Activated CD4-positive, CD25-positive, alpha-beta regulatory T cell treated with anti-CD3 and anti-CD28 coated beads, Interleukin-2, amount 50 U/mL, for 16 hours (primary cell): ENCODE measurements around the gene MPPED2.

Source experiments
- DNase-seq: peaks from one replicate; pipeline ENCODE4 v3.0.0-alpha.2; 2020; ENCODE audit warnings: low read depth, low spot score

The MPPED2 gene

DNA sequence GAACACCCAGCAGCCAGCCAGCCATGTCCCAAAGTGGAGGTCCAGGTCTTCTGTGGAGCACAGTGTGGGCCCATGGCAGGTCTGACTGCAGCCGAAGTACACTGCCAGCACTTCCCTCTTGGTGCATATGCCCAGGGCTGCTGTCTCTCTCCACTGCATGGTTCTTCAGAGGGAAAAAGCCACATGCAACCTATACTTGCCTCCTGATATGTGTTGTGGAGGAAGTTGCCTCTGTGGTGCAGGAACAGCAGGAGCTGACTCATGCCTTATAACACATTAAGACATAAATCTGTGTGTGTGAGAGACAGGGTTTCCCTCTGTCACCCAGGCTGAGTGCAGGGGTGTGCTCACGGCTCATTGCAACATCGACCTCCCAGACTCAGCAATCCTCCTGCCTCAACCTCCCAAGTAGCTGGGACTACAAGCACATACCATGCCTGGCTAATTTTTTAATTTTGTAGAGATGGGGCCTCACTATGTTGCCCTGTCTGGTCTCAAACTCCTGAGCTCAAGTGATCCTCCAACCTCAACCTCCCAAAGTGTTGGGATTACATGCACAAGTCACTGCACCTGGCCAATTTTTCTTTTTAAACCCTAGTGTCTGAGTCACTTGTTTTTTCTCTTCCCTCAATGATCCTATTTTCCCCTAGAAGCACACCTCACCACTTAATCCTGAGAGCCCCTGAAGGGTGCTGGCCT is 98.8 kb downstream of the MPPED2 start:
- no peak for DNase-seq

DNA sequence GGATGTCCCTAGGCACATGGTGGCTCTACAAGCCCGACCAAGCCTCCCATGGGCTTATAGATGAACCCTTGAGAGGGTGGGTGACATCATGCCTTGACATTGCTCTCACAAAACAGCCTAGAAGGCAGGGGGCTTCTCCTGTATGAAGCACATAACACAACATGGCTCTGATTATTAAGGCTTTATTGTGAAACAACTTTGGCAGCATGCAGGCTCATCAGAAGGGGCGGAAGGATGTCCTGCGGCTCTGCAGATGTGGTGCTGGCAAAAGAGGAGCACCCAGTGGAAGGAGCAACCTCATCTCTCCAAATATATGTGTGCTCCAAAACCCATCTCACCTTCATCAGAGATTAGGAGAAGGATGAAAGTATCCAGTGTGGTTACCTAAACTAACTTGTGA is 100.4 kb downstream of the MPPED2 start:
- no peak for DNase-seq

DNA sequence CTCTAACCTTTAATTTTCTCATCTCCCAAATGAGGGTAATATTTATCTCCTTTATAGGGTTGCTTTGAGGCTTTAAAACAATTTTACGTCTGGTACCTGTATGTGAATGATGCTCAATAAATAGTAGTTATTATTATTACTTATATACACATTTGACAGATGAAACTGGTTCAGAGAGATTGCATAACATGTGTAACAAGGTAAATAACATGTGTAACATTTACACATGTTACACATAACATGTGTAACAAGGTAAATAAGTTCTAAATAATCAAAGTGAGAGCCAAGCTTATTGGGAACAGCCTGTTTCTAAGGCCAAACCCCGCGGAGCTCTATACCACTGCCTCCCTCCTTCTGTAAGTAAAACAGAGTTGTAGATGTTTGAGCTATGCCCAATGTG is 100.9 kb downstream of the MPPED2 start:
- no peak for DNase-seq

DNA sequence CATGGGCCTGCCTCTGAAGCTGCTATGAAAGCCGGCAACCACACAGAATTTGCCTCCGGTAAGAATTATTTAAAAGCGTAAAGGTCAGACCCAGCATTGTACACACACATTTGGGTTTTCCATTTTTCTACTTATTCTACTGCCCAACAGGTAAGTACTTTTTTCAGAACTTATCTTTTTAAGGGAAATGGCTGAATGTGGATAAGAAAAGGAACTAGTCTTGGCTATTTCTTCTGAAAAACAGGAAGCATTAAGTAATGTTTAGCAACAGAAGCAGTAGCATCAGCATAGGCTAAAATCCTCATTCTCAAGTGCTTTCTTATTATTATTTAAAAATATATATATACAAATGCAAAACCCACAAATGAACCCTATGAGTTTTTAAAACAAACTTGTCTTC is 103.1 kb downstream of the MPPED2 start:
- DNase-seq: no peak

DNA sequence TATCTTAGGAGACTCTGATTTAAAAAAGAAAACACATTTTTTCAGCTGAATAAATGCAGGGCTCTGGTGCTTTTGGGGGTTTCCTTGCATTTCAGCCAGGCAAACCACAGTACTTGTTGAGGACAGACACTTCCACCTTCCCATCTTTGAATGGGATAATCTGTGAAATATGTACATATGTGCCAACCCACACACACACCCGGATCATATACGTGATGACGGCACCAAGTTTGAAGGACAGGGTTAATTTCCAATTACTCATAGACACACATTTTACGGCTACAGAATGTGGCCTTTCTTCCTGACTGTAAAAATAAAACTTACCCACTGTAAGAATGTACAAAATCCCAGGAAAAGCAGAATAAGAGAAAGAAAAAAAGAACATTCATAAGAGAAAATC is 104.4 kb downstream of the MPPED2 start:
- DNase-seq: no peak

DNA sequence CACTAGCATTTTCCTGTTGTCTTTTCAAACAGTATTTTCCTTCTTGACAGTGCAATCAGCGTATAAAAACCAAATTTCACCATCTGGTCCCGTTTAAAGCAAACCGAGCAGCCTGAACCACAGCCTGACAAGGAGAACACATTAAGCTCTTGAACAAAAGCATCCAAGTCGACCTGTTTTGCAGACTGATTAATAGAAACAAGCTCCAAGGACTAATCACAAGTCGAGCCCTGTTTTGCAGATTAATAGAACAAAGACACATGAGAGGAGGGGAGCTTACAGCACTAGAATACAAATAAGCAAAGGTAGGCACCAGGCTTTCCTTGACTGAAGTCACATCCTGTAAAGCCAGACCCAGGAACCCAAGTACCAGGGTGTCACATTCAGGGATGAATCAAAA is 104.8 kb downstream of the MPPED2 start:
- no peak for DNase-seq

DNA sequence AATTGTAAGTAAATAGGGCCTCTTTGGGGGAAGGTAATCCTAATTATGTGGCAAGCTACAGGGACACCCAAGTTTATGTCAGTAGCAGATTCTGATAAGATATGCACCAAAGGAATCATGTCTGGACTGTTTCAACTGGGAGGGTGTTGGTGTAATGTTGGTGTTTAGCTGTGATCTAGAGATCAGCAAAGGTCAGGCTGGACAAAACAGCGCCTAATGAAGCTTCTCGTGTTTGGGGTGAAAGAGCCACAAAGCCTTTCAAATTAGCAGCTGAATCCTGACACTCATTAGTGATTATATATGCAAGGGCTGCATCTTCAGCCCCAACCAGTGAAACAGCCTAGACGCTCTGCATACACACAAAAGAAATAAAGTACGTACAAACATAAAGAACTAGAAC is 106.3 kb downstream of the MPPED2 start:
- no peak for DNase-seq

DNA sequence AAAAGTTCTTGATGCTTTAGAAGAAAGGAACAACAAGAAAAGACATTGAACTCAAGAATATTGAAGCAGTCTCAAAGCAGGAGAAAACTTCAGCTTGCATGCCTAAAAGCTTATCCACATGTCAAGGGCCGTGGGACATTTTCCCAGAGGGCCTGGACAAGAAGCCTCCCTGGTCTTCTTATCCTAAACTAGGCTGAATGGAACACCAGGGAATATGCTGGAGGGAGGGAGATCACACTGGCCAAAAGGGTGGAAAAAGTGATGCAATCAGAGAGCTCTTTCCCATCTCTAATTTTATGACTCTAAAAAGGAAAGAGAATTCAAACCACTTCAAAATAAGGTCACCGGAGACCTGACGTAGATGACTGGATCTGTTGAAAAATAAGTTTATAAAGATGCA is 107.2 kb downstream of the MPPED2 start:
- DNase-seq: no peak

DNA sequence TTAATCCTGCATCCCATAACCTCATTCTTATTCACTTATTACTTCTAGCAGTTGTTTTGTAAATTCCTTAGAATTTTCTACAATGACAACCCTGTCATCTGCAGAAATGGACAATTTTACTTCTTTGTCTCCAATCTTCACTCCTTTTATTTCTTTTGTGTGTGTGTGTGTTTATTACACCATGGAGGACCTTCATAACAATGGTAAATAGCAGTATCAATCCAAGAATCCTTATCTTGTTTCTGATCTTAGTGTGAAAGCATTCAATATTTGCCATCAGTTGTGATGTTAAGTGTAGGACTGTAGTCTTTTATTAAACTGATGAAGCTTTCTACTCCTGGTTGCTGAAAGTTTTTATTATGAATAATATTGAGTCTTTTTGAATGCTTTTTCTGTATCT is 109.1 kb downstream of the MPPED2 start:
- DNase-seq: no peak

DNA sequence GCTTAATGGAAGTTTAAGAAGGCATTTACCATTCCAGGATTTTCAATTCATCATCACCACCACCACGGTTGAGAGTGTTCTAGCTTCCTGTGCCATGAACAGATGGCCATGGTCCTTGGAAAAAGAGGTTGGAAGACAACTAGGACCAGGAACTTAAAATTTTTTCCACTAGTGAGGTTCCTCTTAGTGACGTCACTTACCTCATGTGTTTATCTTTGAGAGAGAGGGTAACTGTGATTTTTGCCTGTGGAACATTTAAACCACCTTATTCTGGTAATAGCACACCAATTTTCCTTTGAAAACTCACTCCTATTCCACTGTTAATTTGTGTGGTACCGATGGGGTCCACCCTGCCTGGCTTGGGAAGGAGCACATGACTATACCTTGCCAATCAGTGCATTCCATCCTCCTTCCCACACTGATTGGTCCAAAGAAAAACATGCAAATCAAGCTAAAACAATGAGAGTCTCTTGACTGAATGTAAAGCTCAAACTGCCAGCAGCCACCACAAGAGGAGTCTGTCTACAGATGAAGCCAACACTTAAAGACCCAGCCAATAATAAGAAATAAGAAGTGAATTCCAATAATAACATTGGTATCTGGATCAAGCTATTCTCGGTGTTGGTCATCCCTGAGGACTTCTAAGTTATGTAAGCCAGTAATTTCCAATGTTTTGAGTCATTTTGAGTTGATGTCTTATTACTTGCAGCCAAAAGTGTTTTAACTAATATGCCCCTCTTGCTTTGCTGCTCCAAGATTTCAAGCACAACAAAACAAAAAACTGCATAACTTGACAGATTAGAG is 111.8 kb downstream of the MPPED2 start:
- no peak for DNase-seq

DNA sequence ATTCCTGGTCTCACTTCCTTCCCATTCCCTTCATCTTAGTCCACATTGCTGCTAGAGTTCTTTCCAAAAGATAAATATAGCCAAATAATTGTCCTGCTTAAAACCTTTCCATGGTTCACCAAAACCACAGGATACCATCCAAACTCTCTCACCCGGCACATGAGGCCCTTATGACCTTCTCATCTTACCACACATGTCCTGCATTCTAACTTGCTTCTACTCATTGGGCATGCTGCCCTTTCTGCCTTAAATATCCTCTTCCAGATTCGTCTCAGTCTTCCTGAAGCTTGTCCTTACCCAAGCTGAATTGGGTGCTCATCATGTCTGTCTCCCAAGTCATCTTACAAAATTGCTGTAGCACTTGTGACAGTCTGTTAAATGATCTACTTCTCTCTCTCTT is 114.9 kb downstream of the MPPED2 start:
- no peak for DNase-seq

DNA sequence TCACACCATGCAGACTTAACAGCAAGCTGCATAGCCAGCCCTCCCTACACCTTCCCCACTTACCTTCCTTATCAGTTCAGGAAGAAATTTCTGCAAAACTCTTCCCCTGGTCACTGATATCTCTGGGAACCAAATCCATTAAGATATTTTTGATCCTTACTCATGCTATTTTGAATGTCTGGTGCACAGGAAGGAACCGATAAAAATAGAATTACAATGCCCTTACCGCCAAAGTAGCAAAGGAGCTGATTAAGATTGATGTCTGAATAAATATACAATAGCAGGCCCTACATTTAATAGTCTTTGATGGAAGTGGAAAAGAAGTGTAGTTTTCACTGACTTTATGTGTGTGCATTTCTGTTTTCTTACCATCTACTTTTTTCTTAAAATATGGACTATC is 117.3 kb downstream of the MPPED2 start:
- DNase-seq: no peak

DNA sequence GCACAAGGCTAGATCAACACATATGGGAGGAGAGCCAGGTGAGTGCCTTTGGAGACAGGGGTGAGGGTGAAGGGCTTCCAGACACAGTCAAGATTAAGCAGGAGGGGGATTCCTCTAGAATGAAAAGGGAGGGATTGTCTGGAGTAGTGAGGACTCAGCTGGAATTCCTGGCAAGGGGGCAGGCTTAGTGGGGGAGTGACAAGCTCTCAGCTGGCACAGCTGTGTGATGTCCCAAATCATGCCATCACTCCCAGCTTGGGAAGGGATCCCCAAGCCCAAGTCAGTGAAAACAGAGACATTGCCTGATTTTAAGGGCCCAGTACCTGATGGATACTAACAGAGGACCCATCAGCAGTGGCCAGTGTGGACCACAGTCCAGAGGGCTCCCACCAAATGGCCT is 119.0 kb downstream of the MPPED2 start:
- DNase-seq: no peak

DNA sequence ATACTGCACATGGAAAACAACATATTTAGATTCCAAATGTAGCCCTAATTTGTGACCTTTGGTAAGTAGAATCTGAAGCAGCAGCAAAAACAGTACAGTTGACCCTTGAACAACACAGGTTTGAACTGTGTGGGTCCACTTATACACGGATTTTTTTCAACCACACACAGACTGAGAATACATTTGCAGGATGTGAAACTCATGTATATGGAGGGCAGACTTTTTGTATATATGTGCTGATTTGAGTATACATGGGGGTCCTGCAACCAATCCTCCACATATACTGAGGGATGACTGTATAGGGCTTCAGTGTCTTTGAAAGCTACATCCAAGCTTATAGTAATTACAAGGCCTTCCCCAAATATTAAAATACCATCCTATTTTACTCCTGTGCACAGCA is 120.5 kb downstream of the MPPED2 start:
- no peak for DNase-seq

DNA sequence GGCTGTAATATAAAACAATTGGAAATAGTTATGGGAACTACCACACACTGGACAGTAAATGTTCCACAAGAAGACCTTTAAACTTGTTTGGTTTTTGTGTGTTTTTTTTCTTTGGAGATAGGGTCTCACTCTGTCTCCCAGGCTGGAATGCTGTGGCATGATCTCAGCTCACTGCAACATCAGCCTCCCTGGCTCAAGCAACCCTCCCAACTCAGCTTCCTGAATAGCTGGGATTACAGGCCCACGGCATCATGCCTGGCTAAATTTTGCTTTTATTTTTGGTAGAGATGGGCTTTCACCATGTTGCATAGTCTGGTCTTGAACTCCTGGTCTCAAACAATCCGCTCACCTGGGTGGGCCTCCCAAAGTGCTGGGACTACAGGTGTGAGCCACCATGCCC is 121.0 kb downstream of the MPPED2 start:
- DNase-seq: no peak

DNA sequence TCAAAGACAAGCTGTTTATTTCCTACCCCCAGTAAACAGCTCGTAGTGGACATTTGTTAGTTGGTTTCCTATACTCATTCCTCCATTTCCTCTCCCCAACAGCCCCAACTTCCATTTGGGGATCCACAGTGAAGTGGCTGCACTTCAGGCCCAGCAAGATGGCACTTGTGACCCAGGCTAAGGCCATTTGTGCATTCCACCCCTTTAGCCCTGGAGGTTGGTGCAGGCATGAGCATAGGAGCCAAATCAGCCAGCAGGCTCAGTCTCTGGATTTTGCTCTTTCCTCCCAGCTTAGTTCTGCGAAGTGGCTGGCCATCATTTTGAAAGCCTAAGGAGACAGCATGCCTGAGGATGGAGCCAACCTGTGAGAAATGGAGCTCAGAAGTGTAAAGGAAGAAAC is 122.9 kb downstream of the MPPED2 start:
- DNase-seq: no peak

DNA sequence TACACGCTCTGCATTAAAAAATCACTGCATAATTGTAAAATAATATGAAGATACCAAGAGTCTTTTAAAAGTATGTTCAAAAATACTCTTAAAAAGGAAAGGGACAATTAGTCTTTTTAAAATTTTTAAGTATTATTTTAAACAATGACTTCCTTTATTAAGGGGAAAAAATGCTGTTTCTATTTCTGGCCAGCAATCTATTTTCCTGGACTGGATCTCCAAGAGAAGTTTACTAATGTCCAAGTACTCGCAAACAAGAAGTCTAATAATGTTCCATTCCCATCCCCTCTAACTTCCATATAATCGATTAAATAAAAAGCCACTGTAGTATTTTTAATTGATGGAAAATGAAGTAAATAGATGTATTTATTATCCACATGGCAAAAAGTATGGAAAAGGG is 123.7 kb downstream of the MPPED2 start:
- DNase-seq: no peak

DNA sequence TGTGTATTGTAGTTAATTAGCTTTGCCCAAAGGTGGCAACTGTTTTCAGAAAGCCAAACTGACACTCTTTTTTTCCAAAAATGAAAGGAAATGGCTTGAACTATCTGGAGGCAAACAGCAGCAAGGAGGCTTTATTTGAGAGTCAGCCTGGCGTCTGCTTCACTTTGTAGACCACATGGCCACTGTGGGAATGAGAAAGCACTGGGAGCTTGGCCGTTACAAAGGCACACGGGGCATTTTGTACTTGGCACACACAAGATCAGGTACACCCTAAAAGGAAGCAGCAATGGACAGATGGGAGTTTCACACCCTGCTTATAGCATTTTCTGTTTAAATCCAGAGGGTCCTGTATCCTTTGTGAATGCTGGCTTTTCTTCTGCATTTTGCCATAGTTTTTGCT is 126.3 kb downstream of the MPPED2 start:
- no peak for DNase-seq

DNA sequence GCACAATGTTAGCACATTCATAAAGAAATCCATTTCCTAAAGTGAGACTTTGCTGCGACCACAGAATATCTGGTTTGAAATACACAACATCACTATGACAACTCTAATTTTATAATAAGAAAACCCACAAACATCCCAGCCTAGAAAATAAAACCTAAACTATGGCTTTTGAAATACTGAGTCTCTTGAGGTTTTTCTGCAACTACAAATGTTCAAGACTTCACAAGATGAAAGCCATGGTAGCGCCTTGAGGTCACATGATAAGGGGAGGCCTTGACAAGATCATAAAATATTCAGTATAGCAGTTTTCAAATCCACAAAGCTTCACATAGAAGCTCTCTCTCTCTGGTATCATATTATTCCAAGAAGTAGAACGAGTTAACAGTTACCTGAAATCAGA is 126.8 kb downstream of the MPPED2 start:
- no peak for DNase-seq

DNA sequence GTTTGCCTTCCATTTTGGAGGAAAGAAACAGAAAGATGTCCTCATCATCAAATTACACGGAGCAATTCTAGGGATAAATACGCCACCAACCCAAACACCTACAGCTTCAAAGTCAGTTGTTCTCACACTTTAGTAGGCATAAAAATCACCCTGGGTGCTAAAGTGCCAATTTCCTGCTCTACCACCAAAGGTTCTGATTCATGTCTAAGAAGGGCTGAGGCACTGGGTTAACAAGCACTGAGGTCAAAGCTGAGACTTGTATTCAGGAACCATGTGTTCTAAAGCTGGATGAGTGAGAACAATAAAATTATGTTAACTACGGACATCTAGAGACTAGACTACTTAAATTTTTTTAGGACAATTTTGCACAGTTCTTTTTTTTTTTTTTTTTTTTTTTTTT is 127.6 kb downstream of the MPPED2 start:
- no peak for DNase-seq

DNA sequence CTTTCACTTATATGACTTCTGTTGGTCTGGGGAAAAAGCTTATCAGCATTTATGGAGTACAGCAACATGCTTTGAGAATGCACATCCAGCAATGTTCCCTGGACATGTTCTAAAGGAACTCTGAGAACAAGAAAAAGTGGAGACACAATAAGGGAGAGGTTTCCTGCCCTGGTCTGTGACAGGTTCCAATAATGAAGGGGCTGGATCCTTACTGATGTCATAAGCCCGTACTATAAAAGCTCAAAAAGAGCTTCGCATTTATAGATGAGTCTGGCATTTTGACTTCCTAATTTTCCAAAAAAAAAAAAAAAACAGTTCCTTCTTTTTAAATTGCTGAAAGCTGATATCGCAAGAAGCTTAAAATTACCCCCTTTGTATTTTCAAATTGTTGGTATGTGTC is 129.1 kb downstream of the MPPED2 start:
- DNase-seq: no peak

DNA sequence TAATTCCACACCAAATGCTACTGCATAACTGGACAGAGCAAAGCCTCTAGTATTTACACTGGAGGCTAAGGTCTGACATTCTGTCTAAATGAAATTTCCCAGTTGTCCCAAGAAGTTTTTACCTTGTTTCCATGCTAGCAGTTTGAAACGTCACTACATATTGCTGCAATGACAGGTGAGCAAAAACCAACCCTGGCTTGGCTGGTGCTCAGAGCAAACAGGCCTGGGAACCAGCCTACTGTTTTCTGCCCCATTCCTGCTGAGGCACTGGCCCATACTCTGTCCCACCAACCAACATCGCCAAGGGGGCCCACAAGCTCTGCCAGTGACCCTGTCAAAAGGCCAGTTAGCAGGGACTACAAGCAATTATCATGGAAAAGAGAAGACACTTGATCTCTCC is 131.1 kb downstream of the MPPED2 start:
- DNase-seq: no peak

DNA sequence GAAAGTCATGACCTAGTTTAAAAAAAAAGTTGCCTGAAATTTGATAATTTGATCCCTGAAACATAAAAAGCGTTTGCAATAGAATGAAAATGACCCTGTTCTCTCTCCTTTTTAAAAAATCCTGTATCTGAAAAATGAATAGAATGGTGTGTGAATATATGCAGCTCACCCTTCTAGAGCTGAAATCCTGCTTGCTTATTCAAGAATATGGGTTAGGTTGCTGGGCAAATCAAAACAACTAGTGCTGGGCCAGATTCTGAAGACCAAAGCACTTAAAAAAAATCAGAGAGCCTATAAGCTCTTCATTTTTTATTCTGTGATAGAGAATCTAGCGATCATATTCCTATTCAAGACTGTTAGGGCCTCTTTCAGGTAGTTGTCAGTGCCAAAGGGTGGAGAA is 131.6 kb downstream of the MPPED2 start:
- no peak for DNase-seq

DNA sequence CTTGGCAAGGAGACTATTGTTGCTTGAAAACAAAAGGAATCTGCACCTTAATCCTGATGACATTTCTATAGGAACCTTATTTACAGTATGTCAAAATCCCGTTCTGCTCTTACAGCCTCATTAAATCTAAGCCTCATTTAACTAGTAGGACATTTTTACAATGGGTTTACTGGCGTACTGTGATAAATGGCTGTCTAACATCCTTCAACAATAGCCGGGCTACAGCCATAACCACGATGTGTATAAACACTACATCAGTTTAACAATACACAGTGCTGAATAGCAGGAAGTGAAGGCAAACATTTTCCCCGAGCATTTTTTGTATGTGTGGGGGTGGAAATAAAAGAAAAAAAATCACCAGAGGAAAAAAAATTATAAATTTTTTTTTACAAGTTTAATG is 132.0 kb downstream of the MPPED2 start:
- DNase-seq: no peak
